ENCODE data around the gene RASA3. TPM values are rescaled to one million over a fixed set of nuclear protein-coding genes. Genes with fewer than 3 reads are reported as not detected.

RASA3 gene
- polyA plus RNA-seq, 1 donor from 2014 or later: 8.5 TPM

DNA sequence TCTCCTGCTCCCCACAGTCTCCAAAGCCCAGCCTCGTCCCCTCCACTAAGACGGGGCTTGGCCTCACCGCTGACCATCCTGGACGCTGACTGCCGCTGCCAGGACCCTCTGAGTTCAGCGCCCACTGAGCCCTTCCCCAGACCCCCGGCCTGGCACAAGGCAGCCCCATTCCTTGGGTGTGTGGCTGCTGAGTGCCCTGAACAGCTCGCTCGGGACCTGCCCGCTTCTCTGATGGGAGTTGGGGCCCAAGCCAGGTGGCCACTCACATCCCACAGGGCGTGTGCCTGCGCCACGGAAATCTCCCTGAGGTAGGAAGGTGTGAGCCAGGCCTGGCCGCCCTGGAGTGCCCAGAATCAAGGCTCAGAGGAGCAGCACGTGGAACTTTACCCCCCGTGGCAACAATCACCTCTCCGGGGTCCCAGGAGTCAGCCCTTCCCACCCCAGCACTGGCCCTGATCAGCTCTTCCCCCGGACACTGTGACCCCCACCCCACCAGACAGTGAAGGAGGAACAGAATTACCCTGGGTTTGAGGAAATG is 179.4 kb downstream of the RASA3 start:
- H2AFZ ChIP-seq (ENCODE audit: low read depth, low read length): no peak overlapping the region
- no peaks in the 10 kb centered on the region for H3K9me3 ChIP-seq (ENCODE audit: low read length)
- H3K27ac ChIP-seq (ENCODE audit: low read length): no peak overlapping the region
- no peak overlapping the region for H3K9ac ChIP-seq (ENCODE audit: low read length)
- no peak overlapping the region for H3K4me2 ChIP-seq (ENCODE audit: low read length)
- no peaks in the 10 kb centered on the region for H4K20me1 ChIP-seq (ENCODE audit: insufficient read depth)
- H3K4me3 ChIP-seq (ENCODE audit: low read length): no peak overlapping the region
- no peak for TF ChIP-seq MXI1 (conservative IDR thresholded peaks at IDR 0.05; ENCODE audit: poor library complexity, severe bottlenecking)
- no peak for TF ChIP-seq EZH2 (IDR thresholded peaks at IDR 0.05; ENCODE audit: borderline replicate concordance, insufficient read depth, low read length, poor library complexity, severe bottlenecking)
- no peak for TF ChIP-seq RAD21 (conservative IDR thresholded peaks at IDR 0.05)
- TF ChIP-seq, protein P1, sequence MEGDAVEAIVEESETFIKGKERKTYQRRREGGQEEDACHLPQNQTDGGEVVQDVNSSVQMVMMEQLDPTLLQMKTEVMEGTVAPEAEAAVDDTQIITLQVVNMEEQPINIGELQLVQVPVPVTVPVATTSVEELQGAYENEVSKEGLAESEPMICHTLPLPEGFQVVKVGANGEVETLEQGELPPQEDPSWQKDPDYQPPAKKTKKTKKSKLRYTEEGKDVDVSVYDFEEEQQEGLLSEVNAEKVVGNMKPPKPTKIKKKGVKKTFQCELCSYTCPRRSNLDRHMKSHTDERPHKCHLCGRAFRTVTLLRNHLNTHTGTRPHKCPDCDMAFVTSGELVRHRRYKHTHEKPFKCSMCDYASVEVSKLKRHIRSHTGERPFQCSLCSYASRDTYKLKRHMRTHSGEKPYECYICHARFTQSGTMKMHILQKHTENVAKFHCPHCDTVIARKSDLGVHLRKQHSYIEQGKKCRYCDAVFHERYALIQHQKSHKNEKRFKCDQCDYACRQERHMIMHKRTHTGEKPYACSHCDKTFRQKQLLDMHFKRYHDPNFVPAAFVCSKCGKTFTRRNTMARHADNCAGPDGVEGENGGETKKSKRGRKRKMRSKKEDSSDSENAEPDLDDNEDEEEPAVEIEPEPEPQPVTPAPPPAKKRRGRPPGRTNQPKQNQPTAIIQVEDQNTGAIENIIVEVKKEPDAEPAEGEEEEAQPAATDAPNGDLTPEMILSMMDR (IDR thresholded peaks at IDR 0.05; ENCODE audit: poor library complexity, severe bottlenecking): no peak
- no peak for TF ChIP-seq SMC3 (conservative IDR thresholded peaks at IDR 0.05; ENCODE audit: poor library complexity)
- H3K9me2 ChIP-seq (ENCODE audit: insufficient read depth, low read length): no peaks in the 10 kb centered on the region
- H3K36me3 ChIP-seq (ENCODE audit: insufficient read depth, low read length): no peaks in the 10 kb centered on the region
- H3K79me2 ChIP-seq (replicated peaks; ENCODE audit: insufficient read depth, low read length): no peaks in the 10 kb centered on the region
- H3K27me3 ChIP-seq (ENCODE audit: insufficient read depth, low read depth, low read length): no peaks in the 10 kb centered on the region
- H3F3A ChIP-seq (ENCODE audit: insufficient read depth, low read length, poor library complexity, severe bottlenecking): no peaks in the 10 kb centered on the region

DNA sequence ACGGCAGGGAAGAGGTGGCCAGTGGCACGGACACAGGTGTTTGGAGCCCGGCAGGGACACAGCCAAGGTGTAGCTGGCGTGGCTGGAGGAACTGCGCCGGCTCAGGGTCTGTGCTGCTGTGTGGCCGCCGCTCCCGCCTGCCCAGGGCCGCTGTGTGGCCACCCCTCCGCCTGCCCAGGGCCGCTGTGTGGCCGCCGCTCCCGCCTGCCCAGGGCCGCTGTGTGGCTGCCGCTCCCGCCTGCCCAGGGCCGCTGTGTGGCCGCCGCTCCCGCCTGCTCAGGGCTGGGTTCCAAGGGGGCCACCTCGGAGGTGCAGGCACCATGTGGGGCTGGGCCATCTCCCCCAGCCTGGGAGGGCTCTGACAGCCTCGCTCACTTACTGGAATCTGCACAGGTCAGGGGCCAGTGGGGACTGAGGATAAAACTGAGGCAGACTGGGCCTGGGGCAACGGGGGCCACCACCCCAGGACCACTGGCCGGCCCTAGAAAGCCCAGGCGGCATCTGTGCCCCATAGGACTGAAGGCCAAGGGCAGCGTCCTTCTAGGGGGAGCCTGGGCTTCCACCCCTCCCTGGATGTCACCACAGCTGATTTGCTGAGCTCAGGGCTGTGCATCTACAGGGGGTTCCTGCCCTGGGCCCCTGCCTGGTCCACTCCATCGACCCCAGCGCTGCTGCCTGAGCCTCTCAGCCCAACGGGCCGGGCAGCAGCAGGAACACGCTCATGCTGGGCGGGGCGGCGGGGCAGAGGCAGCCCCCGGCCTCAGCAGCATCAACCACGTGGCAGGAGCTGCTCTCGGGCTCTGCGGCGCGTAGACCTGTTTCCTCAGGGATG is 180.1 kb downstream of the RASA3 start:
- Histone ChIP-seq H3K9me2 (ENCODE audit: insufficient read depth, low read length) (no peaks in the 10 kb centered on the region), H3K9ac (ENCODE audit: low read length) (no peak overlapping the region), H3K9me3 (ENCODE audit: low read length) (no peaks in the 10 kb centered on the region), H3K4me3 (ENCODE audit: low read length) (no peak overlapping the region), H3K27me3 (ENCODE audit: insufficient read depth, low read depth, low read length) (no peaks in the 10 kb centered on the region), H3K36me3 (ENCODE audit: insufficient read depth, low read length) (no peaks in the 10 kb centered on the region), H2AFZ (ENCODE audit: low read depth, low read length) (no peak overlapping the region), H3K4me2 (ENCODE audit: low read length) (no peak overlapping the region), H3K27ac (ENCODE audit: low read length) (no peak overlapping the region), H3F3A (ENCODE audit: insufficient read depth, low read length, poor library complexity, severe bottlenecking) (no peaks in the 10 kb centered on the region), H4K20me1 (ENCODE audit: insufficient read depth) (no peaks in the 10 kb centered on the region), H3K79me2 (replicated peaks; ENCODE audit: insufficient read depth, low read length) (no peaks in the 10 kb centered on the region)
- TF ChIP-seq EZH2 (IDR thresholded peaks at IDR 0.05; ENCODE audit: borderline replicate concordance, insufficient read depth, low read length, poor library complexity, severe bottlenecking) (no peak), EP300 (conservative IDR thresholded peaks at IDR 0.05; ENCODE audit: poor library complexity, severe bottlenecking) (no peak), TAF1 (IDR thresholded peaks at IDR 0.05; ENCODE audit: low read depth) (no peak), POLR2AphosphoS5 (IDR thresholded peaks at IDR 0.05) (no peak), SMC3 (conservative IDR thresholded peaks at IDR 0.05; ENCODE audit: poor library complexity) (no peak), MXI1 (conservative IDR thresholded peaks at IDR 0.05; ENCODE audit: poor library complexity, severe bottlenecking) (no peak), RAD21 (conservative IDR thresholded peaks at IDR 0.05) (no peak)
- TF ChIP-seq, protein P2, sequence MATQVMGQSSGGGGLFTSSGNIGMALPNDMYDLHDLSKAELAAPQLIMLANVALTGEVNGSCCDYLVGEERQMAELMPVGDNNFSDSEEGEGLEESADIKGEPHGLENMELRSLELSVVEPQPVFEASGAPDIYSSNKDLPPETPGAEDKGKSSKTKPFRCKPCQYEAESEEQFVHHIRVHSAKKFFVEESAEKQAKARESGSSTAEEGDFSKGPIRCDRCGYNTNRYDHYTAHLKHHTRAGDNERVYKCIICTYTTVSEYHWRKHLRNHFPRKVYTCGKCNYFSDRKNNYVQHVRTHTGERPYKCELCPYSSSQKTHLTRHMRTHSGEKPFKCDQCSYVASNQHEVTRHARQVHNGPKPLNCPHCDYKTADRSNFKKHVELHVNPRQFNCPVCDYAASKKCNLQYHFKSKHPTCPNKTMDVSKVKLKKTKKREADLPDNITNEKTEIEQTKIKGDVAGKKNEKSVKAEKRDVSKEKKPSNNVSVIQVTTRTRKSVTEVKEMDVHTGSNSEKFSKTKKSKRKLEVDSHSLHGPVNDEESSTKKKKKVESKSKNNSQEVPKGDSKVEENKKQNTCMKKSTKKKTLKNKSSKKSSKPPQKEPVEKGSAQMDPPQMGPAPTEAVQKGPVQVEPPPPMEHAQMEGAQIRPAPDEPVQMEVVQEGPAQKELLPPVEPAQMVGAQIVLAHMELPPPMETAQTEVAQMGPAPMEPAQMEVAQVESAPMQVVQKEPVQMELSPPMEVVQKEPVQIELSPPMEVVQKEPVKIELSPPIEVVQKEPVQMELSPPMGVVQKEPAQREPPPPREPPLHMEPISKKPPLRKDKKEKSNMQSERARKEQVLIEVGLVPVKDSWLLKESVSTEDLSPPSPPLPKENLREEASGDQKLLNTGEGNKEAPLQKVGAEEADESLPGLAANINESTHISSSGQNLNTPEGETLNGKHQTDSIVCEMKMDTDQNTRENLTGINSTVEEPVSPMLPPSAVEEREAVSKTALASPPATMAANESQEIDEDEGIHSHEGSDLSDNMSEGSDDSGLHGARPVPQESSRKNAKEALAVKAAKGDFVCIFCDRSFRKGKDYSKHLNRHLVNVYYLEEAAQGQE (IDR thresholded peaks at IDR 0.05; ENCODE audit: borderline replicate concordance): no peak
